Measurements from ENCODE around the gene RABEPK.

DNA sequence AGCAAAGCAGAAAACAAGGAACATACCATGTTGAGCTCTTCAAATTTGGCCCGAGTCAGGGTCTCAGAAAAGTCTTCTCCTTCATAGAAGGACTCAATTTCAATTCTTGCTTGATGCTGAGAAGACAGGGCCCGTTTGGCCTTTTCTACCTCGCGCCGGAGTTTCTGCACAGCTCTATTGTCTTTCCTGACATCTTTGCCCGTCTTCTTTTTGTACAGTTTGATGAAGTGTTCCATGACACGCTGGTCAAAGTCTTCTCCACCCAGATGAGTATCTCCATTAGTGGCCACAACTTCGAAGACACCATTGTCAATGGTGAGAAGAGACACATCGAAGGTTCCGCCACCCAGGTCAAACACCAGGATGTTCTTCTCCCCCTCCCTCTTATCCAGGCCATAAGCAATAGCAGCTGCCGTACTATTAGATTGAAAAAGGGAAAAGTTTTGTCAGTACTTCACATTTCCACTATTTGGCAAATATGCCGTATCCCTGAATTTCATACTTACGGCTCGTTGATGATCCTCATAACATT is 38.6 kb downstream of the RABEPK start:
- TF ChIP-seq, protein P1, sequence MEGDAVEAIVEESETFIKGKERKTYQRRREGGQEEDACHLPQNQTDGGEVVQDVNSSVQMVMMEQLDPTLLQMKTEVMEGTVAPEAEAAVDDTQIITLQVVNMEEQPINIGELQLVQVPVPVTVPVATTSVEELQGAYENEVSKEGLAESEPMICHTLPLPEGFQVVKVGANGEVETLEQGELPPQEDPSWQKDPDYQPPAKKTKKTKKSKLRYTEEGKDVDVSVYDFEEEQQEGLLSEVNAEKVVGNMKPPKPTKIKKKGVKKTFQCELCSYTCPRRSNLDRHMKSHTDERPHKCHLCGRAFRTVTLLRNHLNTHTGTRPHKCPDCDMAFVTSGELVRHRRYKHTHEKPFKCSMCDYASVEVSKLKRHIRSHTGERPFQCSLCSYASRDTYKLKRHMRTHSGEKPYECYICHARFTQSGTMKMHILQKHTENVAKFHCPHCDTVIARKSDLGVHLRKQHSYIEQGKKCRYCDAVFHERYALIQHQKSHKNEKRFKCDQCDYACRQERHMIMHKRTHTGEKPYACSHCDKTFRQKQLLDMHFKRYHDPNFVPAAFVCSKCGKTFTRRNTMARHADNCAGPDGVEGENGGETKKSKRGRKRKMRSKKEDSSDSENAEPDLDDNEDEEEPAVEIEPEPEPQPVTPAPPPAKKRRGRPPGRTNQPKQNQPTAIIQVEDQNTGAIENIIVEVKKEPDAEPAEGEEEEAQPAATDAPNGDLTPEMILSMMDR (conservative IDR thresholded peaks at IDR 0.05) = no peak
- TF ChIP-seq EZH2 (IDR thresholded peaks at IDR 0.05; ENCODE audit: low read depth) = no peak

Measured in PC-9 (cell line).